Activated T-helper 1 cell treated with anti-CD3 and anti-CD28 coated beads, Interleukin-12 subunit alpha, Interleukin-12 subunit beta, Interleukin-2, Interleukin-4 antibody, amounts not matched to agents 30 ng/mL and 10 ng/mL and 1 ng/mL, durations not matched to agents 14 hours and 24 hours and 36 hours (primary cell): Measurements from ENCODE around the gene IGHMBP2. TPM values are rescaled to one million over a fixed set of nuclear protein-coding genes. Genes with fewer than 3 reads are reported as not detected.

ENCODE experiments used
- DNase-seq: peaks from one replicate; pipeline ENCODE4 v3.0.0; 2021; ENCODE audit warnings: low spot score
- H3K27ac Mint-ChIP-seq: one replicate; pipeline ENCODE4 v1.8.0; 2021; ENCODE audit warnings: mild to moderate bottlenecking, mixed read lengths
- H3K27me3 Mint-ChIP-seq: one replicate; pipeline ENCODE4 v1.8.0; 2022; ENCODE audit warnings: mild to moderate bottlenecking, moderate library complexity, mixed read lengths; ENCODE audit not compliant: insufficient read depth
- H3K36me3 Mint-ChIP-seq: one replicate; pipeline ENCODE4 v1.8.0; 2021; ENCODE audit warnings: low read depth, mixed read lengths
- H3K4me1 Mint-ChIP-seq: one replicate; pipeline ENCODE4 v1.8.0; 2021; ENCODE audit warnings: low read depth, mixed read lengths
- H3K4me3 Mint-ChIP-seq: one replicate; pipeline ENCODE4 v1.8.0; 2021; ENCODE audit warnings: mild to moderate bottlenecking, moderate library complexity, mixed read lengths
- H3K9me3 Mint-ChIP-seq: one replicate; pipeline ENCODE4 v1.8.0; 2021; ENCODE audit warnings: mixed read lengths
- intact Hi-C: fragments of 100-400 bp; cut with micrococcal nuclease; formaldehyde crosslinking; loops from one replicate; pipeline ENCODE4 v1.15.1; 2024
- total RNA-seq: library from RNA; stranded (reverse); gene quantifications from 2 replicates; pipeline ENCODE4 v1.2.3, GENCODE V29; 2022

The IGHMBP2 gene
- total RNA-seq, 1 donor from 2014 or later = 42.3 TPM

DNA sequence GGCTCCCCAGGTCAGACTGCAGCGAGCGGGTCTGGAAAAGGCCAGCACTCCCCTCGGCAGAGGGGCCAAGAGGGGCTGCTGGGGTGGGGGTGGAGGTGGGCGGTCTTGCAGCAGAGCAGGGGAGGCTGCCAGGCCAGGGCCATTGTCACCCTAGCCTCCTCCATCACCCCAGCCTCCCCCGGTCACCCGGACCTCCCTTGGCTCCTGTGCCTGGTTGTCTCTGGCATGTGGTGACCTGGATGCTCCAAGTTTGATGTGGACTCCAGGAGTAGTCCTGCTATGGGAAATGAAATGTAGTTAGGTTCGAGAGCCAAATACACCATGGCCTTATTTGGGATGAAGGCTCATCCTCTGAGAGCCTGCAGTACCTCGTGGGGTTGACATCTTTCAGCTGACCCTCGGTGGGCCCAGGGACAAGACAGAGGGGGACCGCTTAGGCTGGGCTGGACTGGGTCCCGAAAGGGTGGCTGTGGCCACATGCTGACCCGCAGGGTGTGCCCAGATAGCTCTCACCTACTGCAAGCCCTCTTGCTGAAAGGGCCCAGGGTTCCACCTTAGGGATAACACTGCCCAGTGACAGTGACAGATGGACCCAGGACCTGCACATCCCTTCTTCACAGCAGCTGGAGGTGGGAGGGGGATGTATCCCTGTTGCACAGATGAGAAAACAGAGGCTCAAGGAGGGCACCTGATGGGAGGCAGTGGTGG is 53.0 kb downstream of the IGHMBP2 start:
- intact Hi-C loops = no loop called here
- no peaks in the 10 kb centered on the region for H3K4me1 Mint-ChIP-seq
- peaks cover 3% of the 10 kb centered on the region for H3K27me3 Mint-ChIP-seq
- no peak for DNase-seq
- H3K36me3 Mint-ChIP-seq = no peaks in the 10 kb centered on the region
- no peaks in the 10 kb centered on the region for H3K9me3 Mint-ChIP-seq
- H3K4me3 Mint-ChIP-seq = no peak overlapping the region
- H3K27ac Mint-ChIP-seq = no peak overlapping the region

GRCh38 chr11:68958211-68958610 is 54.5 kb downstream of the IGHMBP2 start:
- Mint-ChIP-seq H3K27me3 (peaks cover 3% of the 10 kb centered on the region), H3K36me3 (peaks cover 2% of the 10 kb centered on the region), H3K9me3 (no peaks in the 10 kb centered on the region), H3K4me1 (peaks cover 8% of the 10 kb centered on the region), H3K27ac (no peak overlapping the region), H3K4me3 (no peak overlapping the region)
- DNase-seq = no peak
- intact Hi-C loops = no loop called here

DNA sequence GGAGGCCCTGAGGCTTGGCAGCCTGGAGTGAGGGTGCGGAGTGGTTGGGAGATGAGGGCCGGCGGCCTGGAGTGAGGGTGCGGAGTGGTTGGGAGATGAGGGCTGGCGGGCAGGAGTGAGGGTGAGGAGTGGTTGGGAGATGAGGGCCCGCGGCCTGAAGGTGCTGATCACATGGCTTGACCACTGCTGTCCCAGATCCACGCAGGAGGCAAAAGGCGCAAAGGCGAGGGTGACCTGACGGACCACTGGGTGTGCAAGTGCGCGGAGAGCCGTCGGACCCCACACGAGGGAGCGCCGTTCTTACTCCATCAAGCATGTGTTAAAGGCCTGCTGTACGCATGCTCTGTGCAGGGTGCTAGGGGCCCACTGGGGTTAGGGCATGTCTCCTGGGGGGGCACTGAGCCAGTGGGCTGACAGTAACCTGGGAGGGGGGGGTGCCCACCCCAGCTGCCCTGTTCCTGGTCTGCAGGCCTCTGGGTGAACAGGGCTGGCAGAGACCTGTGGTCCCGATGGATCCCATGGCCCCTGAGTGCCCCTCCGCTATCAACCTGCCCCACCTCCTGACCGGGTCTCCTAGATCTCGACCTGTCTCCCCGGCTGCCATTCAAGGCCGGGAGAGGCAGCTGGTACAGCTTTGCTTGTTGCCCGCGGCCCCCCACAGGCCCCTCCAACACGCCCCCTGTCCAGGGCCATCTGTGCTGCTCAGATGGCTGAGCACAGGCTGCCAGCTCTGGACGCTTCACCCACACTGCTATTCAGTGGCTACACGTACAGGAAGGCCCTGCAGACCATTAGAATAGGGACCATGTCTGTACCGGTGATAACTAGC is 56.0 kb downstream of the IGHMBP2 start:
- Mint-ChIP-seq H3K27ac (no peak overlapping the region), H3K4me1 (peaks cover 8% of the 10 kb centered on the region), H3K4me3 (no peak overlapping the region), H3K9me3 (no peaks in the 10 kb centered on the region), H3K27me3 (peaks cover 3% of the 10 kb centered on the region), H3K36me3 (peaks cover 2% of the 10 kb centered on the region)
- no peak for DNase-seq
- intact Hi-C loops = no loop called here

GRCh38 chr11:68960294-68961071 is 56.8 kb downstream of the IGHMBP2 start:
- H3K4me3 Mint-ChIP-seq = no peak overlapping the region
- peaks cover 8% of the 10 kb centered on the region for H3K4me1 Mint-ChIP-seq
- H3K27ac Mint-ChIP-seq = no peak overlapping the region
- no peaks in the 10 kb centered on the region for H3K9me3 Mint-ChIP-seq
- peaks cover 3% of the 10 kb centered on the region for H3K27me3 Mint-ChIP-seq
- no peak for DNase-seq
- H3K36me3 Mint-ChIP-seq = peaks cover 2% of the 10 kb centered on the region
- intact Hi-C loops = no loop called here

- intact Hi-C loops = no loop called here
- Mint-ChIP-seq H3K27ac (no peak overlapping the region), H3K27me3 (peaks cover 3% of the 10 kb centered on the region), H3K36me3 (peaks cover 2% of the 10 kb centered on the region), H3K4me3 (no peak overlapping the region), H3K9me3 (no peaks in the 10 kb centered on the region), H3K4me1 (peaks cover 16% of the 10 kb centered on the region)
- no peak for DNase-seq
Measured at GRCh38 chr11:68961245-68961644, 57.6 kb downstream of the IGHMBP2 start.

- H3K4me3 Mint-ChIP-seq = peak overlapping the region; percentile 51
- H3K27ac Mint-ChIP-seq = peak overlapping the region; percentile 34
- no peaks in the 10 kb centered on the region for H3K9me3 Mint-ChIP-seq
- DNase-seq = no peak
- peaks cover 2% of the 10 kb centered on the region for H3K27me3 Mint-ChIP-seq
- peaks cover 17% of the 10 kb centered on the region for H3K4me1 Mint-ChIP-seq
- intact Hi-C loops = no loop called here
- peaks cover 2% of the 10 kb centered on the region for H3K36me3 Mint-ChIP-seq
Measured at GRCh38 chr11:68962527-68963250, 59.0 kb downstream of the IGHMBP2 start.

DNA sequence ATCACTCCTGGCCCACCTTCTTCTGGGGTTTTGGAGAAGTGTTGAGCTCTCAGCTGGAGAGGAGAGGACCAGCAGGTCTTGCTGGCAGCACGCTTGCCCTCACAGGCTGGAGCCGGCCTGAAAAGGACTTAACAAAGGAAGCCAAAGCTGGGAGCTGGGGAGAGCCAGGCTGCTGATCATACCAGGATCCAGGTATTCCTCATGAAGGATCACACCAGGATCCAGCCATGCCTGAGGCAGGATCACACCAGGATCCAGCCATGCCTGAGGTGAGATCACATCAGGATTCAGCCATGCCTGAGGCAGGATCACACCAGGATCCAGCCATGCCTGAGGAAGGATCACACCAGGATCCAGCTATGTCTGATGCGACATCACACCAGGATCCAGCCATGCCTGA is 60.1 kb downstream of the IGHMBP2 start:
- peaks cover 2% of the 10 kb centered on the region for H3K36me3 Mint-ChIP-seq

DNA sequence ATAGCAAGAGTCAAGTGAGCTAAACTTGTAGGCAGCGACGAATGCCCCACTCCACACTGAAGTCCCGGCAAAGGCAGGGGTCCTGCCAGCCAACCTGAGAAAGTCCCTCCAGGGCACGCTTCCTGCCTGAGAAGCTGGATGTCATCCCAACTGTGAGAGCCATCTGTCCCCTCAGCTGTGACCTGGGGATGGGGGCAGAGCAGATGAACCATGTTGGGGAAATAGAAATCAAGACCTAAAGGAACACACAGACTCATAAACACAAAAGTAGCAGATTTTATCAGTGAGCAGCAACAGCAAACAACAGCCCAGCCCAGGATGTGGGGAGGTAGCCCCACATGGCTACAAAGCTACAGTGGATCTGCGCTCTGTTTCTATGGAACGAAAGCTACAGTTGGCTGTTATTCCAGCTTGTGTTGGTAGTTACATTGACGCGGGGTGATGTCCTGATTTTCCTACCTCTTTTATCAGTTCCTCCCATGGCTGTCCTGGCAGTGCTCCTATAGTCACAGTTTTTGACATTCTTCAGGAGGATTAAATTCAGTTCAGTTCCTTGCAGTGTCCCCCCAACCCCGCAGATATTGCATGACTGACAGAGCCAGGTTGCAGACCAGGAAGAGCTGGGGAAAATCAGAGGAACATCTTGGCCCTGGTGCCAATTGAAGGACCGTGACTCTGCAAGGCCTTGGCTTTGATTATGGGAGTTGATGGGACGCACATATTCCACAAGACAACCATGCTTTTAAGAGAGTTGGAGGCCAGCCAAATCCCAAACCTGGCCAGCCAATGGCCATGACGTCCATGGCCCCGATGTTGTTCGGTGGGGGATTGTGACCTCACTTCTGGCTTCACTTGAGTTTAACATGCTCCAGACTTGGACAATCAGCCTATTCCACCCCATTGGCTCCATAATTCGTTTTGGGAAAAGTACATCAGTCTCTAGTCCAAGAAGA is 62.5 kb downstream of the IGHMBP2 start:
- Mint-ChIP-seq H3K9me3 (no peaks in the 10 kb centered on the region), H3K27ac (peak overlapping the region; percentile 58), H3K4me3 (peak overlapping the region; percentile 13), H3K4me1 (peaks cover 17% of the 10 kb centered on the region), H3K27me3 (peaks cover 3% of the 10 kb centered on the region), H3K36me3 (peaks cover 2% of the 10 kb centered on the region)
- DNase-seq = peak; percentile 11
- intact Hi-C loops = no loop called here

More for the DNA sequence above, 60.1 kb downstream of the IGHMBP2 start:
- H3K27ac Mint-ChIP-seq = no peak overlapping the region
- H3K4me3 Mint-ChIP-seq = no peak overlapping the region
- H3K27me3 Mint-ChIP-seq = peaks cover 3% of the 10 kb centered on the region
- H3K4me1 Mint-ChIP-seq = peaks cover 17% of the 10 kb centered on the region
- H3K9me3 Mint-ChIP-seq = no peaks in the 10 kb centered on the region
- intact Hi-C loops = no loop called here
- DNase-seq = no peak

DNA sequence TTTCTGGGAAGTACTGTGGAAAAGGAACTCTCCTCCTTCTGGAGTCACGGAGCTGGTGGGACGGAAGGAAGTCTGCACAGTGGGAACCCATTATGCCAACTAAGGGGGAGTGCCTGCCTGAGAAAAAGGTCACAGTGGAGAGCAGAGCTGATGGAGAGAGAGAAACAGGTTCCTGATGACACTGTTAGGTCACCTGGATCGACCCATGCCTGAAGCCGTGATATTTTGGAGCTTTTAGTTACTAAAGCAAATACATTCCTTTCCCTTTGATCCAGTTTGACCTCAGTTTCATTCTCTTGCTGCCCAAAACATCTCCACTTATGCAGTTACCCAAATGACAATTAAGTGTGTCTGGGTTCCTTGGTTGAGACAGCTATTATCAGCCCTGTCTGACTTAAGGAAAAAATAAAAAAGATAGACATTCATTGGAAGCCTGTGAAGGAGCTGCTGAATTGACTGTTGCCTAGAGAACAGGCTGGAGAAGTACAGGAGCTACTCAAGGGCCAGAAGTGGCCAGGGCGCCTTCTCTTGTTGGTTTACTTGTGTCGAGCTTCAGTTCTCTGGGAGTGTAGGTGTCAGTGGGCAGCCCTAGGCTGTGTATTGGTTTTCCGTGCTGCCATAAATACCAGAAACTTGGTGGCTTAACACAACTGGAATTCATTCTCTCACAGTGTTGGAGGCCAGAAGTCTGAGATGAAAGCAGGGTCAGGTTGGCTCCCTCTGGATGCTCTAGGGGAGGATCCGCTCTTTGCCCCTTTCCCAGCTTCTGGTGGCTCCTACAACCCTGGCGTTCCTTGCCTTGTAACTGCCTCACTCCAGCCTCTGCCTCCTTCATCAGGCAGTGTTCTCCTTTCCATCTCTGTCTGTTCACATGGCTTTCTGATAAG is 63.4 kb downstream of the IGHMBP2 start:
- DNase-seq = no peak
- Mint-ChIP-seq H3K36me3 (peaks cover 2% of the 10 kb centered on the region), H3K27me3 (peaks cover 3% of the 10 kb centered on the region), H3K4me3 (no peak overlapping the region), H3K27ac (no peak overlapping the region), H3K9me3 (no peaks in the 10 kb centered on the region), H3K4me1 (peaks cover 17% of the 10 kb centered on the region)
- intact Hi-C loops = no loop called here

DNA sequence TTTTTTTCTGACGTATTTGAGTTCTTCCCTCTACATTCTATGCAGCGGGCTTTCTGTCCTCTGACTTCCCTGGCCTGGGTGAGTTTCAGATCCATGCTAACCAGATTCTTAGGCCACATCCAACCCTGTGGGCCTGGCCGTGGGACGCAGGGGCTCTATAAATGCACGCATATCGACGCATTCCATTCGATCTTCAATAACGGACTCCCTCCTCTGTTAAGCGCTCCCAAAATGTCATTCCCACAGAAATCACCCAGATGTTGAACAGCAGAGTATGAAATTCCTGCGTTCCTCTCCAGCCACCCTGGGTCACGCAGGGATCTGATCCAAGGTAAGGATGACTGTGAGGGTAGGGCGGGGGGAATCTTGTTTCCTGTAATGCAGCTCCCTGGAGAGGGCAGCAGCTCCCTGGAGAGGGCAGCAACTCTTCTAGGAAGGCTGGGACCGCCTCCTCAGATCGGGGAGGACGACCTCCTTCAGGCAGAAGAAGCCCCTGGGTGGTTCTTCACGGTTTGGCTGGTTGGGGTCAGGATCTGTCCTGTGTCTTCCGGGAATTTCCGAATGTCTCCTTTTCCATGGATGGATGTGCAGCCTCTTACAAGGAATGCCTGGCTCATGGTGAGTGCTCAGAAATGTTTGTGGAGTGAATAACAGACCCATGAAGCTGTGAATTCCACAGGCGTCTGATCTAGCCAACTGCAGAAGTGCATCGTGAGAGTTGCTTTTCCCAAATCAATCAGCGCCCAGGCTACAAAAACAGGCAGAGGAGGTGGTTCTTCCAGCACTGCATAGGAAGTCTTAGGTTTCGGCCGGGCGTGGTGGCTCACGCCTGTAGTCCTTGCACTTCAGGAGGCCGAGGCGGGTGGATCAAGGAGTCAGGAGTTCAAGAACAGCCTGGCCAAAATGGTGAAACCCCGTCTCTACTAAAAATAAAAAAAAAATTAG is 64.9 kb downstream of the IGHMBP2 start:
- DNase-seq = no peak
- Mint-ChIP-seq H3K4me3 (no peak overlapping the region), H3K36me3 (no peaks in the 10 kb centered on the region), H3K27ac (no peak overlapping the region), H3K4me1 (peaks cover 9% of the 10 kb centered on the region), H3K27me3 (peaks cover 3% of the 10 kb centered on the region), H3K9me3 (no peaks in the 10 kb centered on the region)
- intact Hi-C loops = no loop called here
